Left lung (tissue), 10 donors: ENCODE measurements around the gene SP140. TPM values are rescaled to one million over a fixed set of nuclear protein-coding genes. Genes with fewer than 3 reads are reported as not detected.
"Not testable (repeated sequence)": the region's sequence is repeated elsewhere in the genome, so short reads cannot be mapped to it uniquely, and the experiment has no call there.

Source experiments
- ATAC-seq: fragments of 200-7000 bp; cut with Tn5 transposase; one replicate; pipeline ENCODE4 v1.9.1; 2020; ENCODE audit warnings: moderate library complexity
- DNase-seq, 4 donors: peaks; one replicate each; pipeline ENCODE4 v3.0.0-alpha.2; 2013 to 2020
- H3K27ac ChIP-seq, 2 donors: fragments of 200-600 bp; sonication (generic) in 1 of 2; one replicate each; pipeline versions ENCODE4 v1.5.0 to v1.8.0; 2020 to 2021
- H3K27me3 ChIP-seq, 2 donors: fragments of 200-600 bp; sonication (generic) in 1 of 2; one replicate each; pipeline versions ENCODE4 v1.5.0 to v1.8.0; 2020 to 2021
- H3K36me3 ChIP-seq, 2 donors: fragments of 200-600 bp; sonication (generic) in 1 of 2; one replicate each; pipeline versions ENCODE4 v1.5.0 to v1.8.0; 2020 to 2021
- H3K4me1 ChIP-seq, 2 donors: fragments of 200-600 bp; one replicate each; pipeline ENCODE4 v1.8.0; 2021
- H3K4me3 ChIP-seq, 2 donors: fragments of 200-600 bp; sonication (generic) in 1 of 2; one replicate each; pipeline versions ENCODE4 v1.5.0 to v1.8.0; 2020 to 2021; ENCODE audit warnings: mild to moderate bottlenecking in 1 of 2
- H3K9me3 ChIP-seq, 2 donors: fragments of 200-600 bp; sonication (generic) in 1 of 2; one replicate each; pipeline versions ENCODE4 v1.5.0 to v1.8.0; 2020 to 2021
- CTCF ChIP-seq, 2 donors: fragments of 200-600 bp; sonication (generic) in 1 of 2; IDR thresholded peaks; one replicate each; pipeline versions ENCODE4 v1.5.0 to v1.8.0; 2021; ENCODE audit warnings: antibody characterized with exemption in 2 of 2
- intact Hi-C, 2 donors: fragments of 100-400 bp; cut with DNase I; formaldehyde crosslinking; loops; one replicate each; pipeline versions ENCODE4 v1.11.2 to v1.14.2; 2022
- polyA plus RNA-seq, 6 donors: library from polyadenylated mRNA; unstranded; fragments of 120-200 nt; gene quantifications; one replicate each; pipeline ENCODE4 v1.2.1, GENCODE V29; 2013; ENCODE audit not compliant: insufficient read length in 6 of 6
- total RNA-seq, 2 donors: library from RNA; stranded (reverse); fragmentation: NEBNext Ultra II Directional; extraction: Animal tissue kit (Norgen Biotek cat#: 25700); gene quantifications; one replicate each; pipeline ENCODE4 v1.2.1, GENCODE V29; 2021
- donor health status: DM: no; HTN: yes; CAD: no.
- donor health status: DM: no; HTN: no; CAD: no.

Gene SP140
- total and polyA plus RNA-seq, 8 donors: 0.74 to 4.8 (median 1.3) TPM

GRCh38 chr2:230218421-230218820 lies 7.1 kb upstream of the SP140 start:
- DNase-seq: no peak
- Histone ChIP-seq H3K27me3 (no peaks in the 10 kb centered on the region), H3K36me3 (peaks cover 0 to 35% of the 10 kb centered on the region in 2 donors), H3K9me3 (no peaks in the 10 kb centered on the region), H3K4me1 (peaks cover 0 to 46% of the 10 kb centered on the region in 2 donors), H3K27ac (peak overlapping the region in 1 of 2 donors; percentile 88), H3K4me3 (peak overlapping the region in 1 of 2 donors; percentile 82)
- peak; percentile 31 for ATAC-seq
- intact Hi-C loops: no loop called here
- no peak for TF ChIP-seq CTCF (IDR thresholded peaks at IDR 0.05)

GRCh38 chr2:230219419-230220331 lies 5.9 kb upstream of the SP140 start, which contains the start of gene SP110:
SP110 (minus strand) TSS chr2:230219984; CDS start chr2:230216927, 3,057 bp downstream.
- Histone ChIP-seq H3K36me3 (peaks cover 0 to 22% of the 10 kb centered on the region in 2 donors), H3K27ac (peak within 1 kb of the TSS; percentile 78 to 88), H3K4me3 (peak within 1 kb of the TSS; percentile 63 to 82), H3K9me3 (no peaks in the 10 kb centered on the region), H3K4me1 (peaks cover 0 to 52% of the 10 kb centered on the region in 2 donors), H3K27me3 (no peaks in the 10 kb centered on the region)
- intact Hi-C loops: no loop called here
- DNase-seq (peak; percentile 87 to 91 (median 90)), ATAC-seq (peak; percentile 97)
- no peak for TF ChIP-seq CTCF (IDR thresholded peaks at IDR 0.05)

- DNase-seq (no peak), ATAC-seq (peak; percentile 5)
- H3K27me3 ChIP-seq: no peaks in the 10 kb centered on the region
- no peak for TF ChIP-seq CTCF (IDR thresholded peaks at IDR 0.05)
- peaks cover 0 to 15% of the 10 kb centered on the region in 2 donors for H3K36me3 ChIP-seq
- peak overlapping the region; percentile 63 to 82 for H3K4me3 ChIP-seq
- intact Hi-C loops: no loop called here
- no peaks in the 10 kb centered on the region for H3K9me3 ChIP-seq
- peaks cover 0 to 60% of the 10 kb centered on the region in 2 donors for H3K4me1 ChIP-seq
- H3K27ac ChIP-seq: peak overlapping the region; percentile 78 to 88
Observed at GRCh38 chr2:230220347-230220969, 5.1 kb upstream of the SP140 start.

- Histone ChIP-seq H3K27ac (no peak overlapping the region), H3K9me3 (no peaks in the 10 kb centered on the region), H3K36me3 (peaks cover 0 to 4% of the 10 kb centered on the region in 2 donors), H3K4me3 (no peak overlapping the region), H3K4me1 (peaks cover 0 to 61% of the 10 kb centered on the region in 2 donors), H3K27me3 (no peaks in the 10 kb centered on the region)
- no peak for DNase-seq
- TF ChIP-seq CTCF (IDR thresholded peaks at IDR 0.05): no peak
- no peak for ATAC-seq
- intact Hi-C loops: no loop called here
Observed at GRCh38 chr2:230221493-230221892, 4.0 kb upstream of the SP140 start.

- H3K36me3 ChIP-seq, intact Hi-C loops, H3K27ac ChIP-seq, DNase-seq, ATAC-seq, H3K9me3 ChIP-seq, H3K27me3 ChIP-seq, H3K4me3 ChIP-seq: not testable (repeated sequence)
- H3K4me1 ChIP-seq: peaks cover 0 to 53% of the 10 kb centered on the region in 2 donors
Observed at GRCh38 chr2:230222829-230223228, 2.7 kb upstream of the SP140 start.
